Activated CD4-positive, alpha-beta T cell treated with anti-CD3 and anti-CD28 coated beads, Interleukin-2, amount 50 U/mL, for 16 hours (primary cell): ENCODE results near the gene SHISAL1.

Experiments
- DNase-seq: peaks from one replicate; pipeline ENCODE4 v3.0.0-alpha.2; 2020

The SHISAL1 gene

GRCh38 chr22:44225091-44225689 lies 87.6 kb downstream of the SHISAL1 start:
- no peak for DNase-seq

- no peak for DNase-seq
These were observed 88.6 kb downstream of the SHISAL1 start for GRCh38 chr22:44224166-44224565.

- no peak for DNase-seq
These were observed 90.9 kb downstream of the SHISAL1 start for GRCh38 chr22:44221710-44222475.

GRCh38 chr22:44220727-44221680 lies 91.7 kb downstream of the SHISAL1 start:
- DNase-seq: no peak

GRCh38 chr22:44219101-44219870 lies 93.5 kb downstream of the SHISAL1 start:
- DNase-seq: no peak

- DNase-seq: no peak
These were observed 94.7 kb downstream of the SHISAL1 start for GRCh38 chr22:44218071-44218470.

- DNase-seq: no peak
These were observed 95.4 kb downstream of the SHISAL1 start for GRCh38 chr22:44217346-44217745.

- DNase-seq: no peak
These were observed 97.5 kb downstream of the SHISAL1 start for GRCh38 chr22:44215287-44215686.

- DNase-seq: no peak
These were observed 98.0 kb downstream of the SHISAL1 start for GRCh38 chr22:44214764-44215163.

- no peak for DNase-seq
These were observed 98.6 kb downstream of the SHISAL1 start for GRCh38 chr22:44214187-44214586.

GRCh38 chr22:44213489-44214043 lies 99.2 kb downstream of the SHISAL1 start:
- DNase-seq: no peak

- DNase-seq: no peak
These were observed 99.8 kb downstream of the SHISAL1 start for GRCh38 chr22:44212936-44213335.

- no peak for DNase-seq
These were observed 100.5 kb downstream of the SHISAL1 start for GRCh38 chr22:44211946-44212930.

GRCh38 chr22:44211256-44211945 lies 101.3 kb downstream of the SHISAL1 start:
- no peak for DNase-seq

- DNase-seq: no peak
These were observed 102.0 kb downstream of the SHISAL1 start for GRCh38 chr22:44210722-44211121.

GRCh38 chr22:44209343-44209742 lies 103.4 kb downstream of the SHISAL1 start:
- DNase-seq: no peak

GRCh38 chr22:44207981-44208317 lies 104.8 kb downstream of the SHISAL1 start:
- no peak for DNase-seq

- no peak for DNase-seq
These were observed 105.4 kb downstream of the SHISAL1 start for GRCh38 chr22:44207173-44207980.

GRCh38 chr22:44206696-44207095 lies 106.1 kb downstream of the SHISAL1 start:
- DNase-seq: no peak

GRCh38 chr22:44206330-44206645 lies 106.5 kb downstream of the SHISAL1 start:
- no peak for DNase-seq
